RWPE2 (cell line): Measurements from ENCODE around the gene HABP2.

ENCODE experiments used
- ATAC-seq: fragments of 200-7000 bp; cut with Tn5 transposase; 3 replicates; pipeline ENCODE4 v1.9.1; 2021; ENCODE audit warnings: low read depth
- DNase-seq: peaks from one replicate; pipeline ENCODE4 v3.0.0-alpha.2; 2020; ENCODE audit warnings: low spot score
- H3K27ac ChIP-seq: fragments of 450-650 bp; 2 replicates; pipeline ENCODE4 v1.5.1; 2017; ENCODE audit warnings: mild to moderate bottlenecking; ENCODE audit not compliant: poor library complexity, severe bottlenecking
- H3K27me3 ChIP-seq: fragments of 250-450 bp; sonication (Bioruptor Pico); 2 replicates; pipeline ENCODE4 v1.5.1; 2021; ENCODE audit warnings: mild to moderate bottlenecking, moderate library complexity; ENCODE audit not compliant: insufficient read depth, poor library complexity, severe bottlenecking
- H3K36me3 ChIP-seq: fragments of 250-450 bp; sonication (Bioruptor Pico); 2 replicates; pipeline ENCODE4 v1.5.1; 2020; ENCODE audit warnings: low read depth, mild to moderate bottlenecking, moderate library complexity
- H3K4me1 ChIP-seq: fragments of 250-450 bp; sonication (Bioruptor Pico); 2 replicates; pipeline ENCODE4 v1.5.1; 2021; ENCODE audit warnings: mild to moderate bottlenecking, moderate library complexity; ENCODE audit not compliant: insufficient read depth, poor library complexity, severe bottlenecking
- H3K4me3 ChIP-seq: fragments of 250-450 bp; sonication (Bioruptor Pico); 2 replicates; pipeline ENCODE4 v1.5.1; 2021; ENCODE audit warnings: mild to moderate bottlenecking, moderate library complexity; ENCODE audit not compliant: severe bottlenecking
- H3K9me3 ChIP-seq: fragments of 250-450 bp; sonication (Bioruptor Pico); 2 replicates; pipeline ENCODE4 v1.5.1; 2021; ENCODE audit warnings: mild to moderate bottlenecking, moderate library complexity; ENCODE audit not compliant: severe bottlenecking
- CTCF ChIP-seq: fragments of 450-650 bp; IDR thresholded peaks from one replicate; pipeline ENCODE4 v1.5.1; 2017; ENCODE audit warnings: mild to moderate bottlenecking, moderate library complexity; ENCODE audit not compliant: poor library complexity, severe bottlenecking

The HABP2 gene

GRCh38 chr10:113538151-113538550 is 14.7 kb upstream of the HABP2 start:
- DNase-seq (no peak), ATAC-seq (no peak)
- TF ChIP-seq CTCF, result no peak
- no peaks in the 10 kb centered on the region for H3K9me3 ChIP-seq
- no peak overlapping the region for H3K4me3 ChIP-seq
- H3K4me1 ChIP-seq, result no peaks in the 10 kb centered on the region
- H3K36me3 ChIP-seq, result no peaks in the 10 kb centered on the region
- H3K27me3 ChIP-seq, result no peaks in the 10 kb centered on the region
- no peak overlapping the region for H3K27ac ChIP-seq

- no peak overlapping the region for H3K27ac ChIP-seq
- TF ChIP-seq CTCF, result no peak
- H3K4me3 ChIP-seq, result no peak overlapping the region
- DNase-seq (no peak), ATAC-seq (peak; percentile 66; the same call in 2 of the 3 replicates)
- no peaks in the 10 kb centered on the region for H3K27me3 ChIP-seq
- no peaks in the 10 kb centered on the region for H3K36me3 ChIP-seq
- no peaks in the 10 kb centered on the region for H3K9me3 ChIP-seq
- no peaks in the 10 kb centered on the region for H3K4me1 ChIP-seq
Observed at GRCh38 chr10:113539789-113540188, 13.1 kb upstream of the HABP2 start.

DNA sequence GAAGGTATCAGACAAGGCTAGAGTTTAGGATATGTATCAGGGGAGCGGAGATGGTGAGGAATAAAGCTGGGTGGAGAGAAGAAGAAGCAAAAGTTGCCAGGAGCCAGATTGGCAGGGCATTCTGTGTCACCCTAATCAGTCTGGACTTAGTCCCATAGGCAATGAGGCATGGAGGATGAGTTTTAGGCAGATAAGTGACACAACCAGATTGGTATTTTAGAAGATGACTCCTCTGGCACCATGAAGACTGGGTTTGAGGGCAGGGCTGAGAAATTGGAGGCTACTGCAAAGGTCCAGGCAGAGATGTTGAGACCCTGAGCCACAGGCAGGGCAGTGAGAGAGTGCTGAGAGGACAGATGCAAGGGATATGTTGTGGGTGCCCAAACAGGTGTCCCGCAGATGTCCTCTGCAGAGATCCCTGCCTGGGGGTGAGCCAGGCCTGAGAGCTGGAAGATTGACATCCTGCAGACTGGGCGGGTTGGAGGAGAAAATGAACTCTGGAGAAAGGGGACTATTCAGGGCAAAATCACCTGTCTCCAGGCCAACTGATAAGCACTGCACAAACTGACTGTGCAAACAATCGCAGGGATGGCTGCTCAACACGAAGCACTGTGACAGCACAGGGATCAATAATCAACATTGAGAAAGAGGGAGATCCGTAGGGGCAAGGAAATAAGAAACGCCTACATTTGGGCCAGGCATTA is 11.9 kb upstream of the HABP2 start:
- Histone ChIP-seq H3K27ac (no peak overlapping the region), H3K4me3 (no peak overlapping the region), H3K36me3 (no peaks in the 10 kb centered on the region), H3K27me3 (no peaks in the 10 kb centered on the region), H3K4me1 (no peaks in the 10 kb centered on the region), H3K9me3 (no peaks in the 10 kb centered on the region)
- ATAC-seq (no peak), DNase-seq (no peak)
- no peak for TF ChIP-seq CTCF

- ATAC-seq, result no peak
- Histone ChIP-seq H3K27me3 (no peaks in the 10 kb centered on the region), H3K27ac (no peak overlapping the region), H3K9me3 (no peaks in the 10 kb centered on the region), H3K4me1 (no peaks in the 10 kb centered on the region), H3K36me3 (no peaks in the 10 kb centered on the region), H3K4me3 (no peak overlapping the region)
- TF ChIP-seq CTCF, result no peak
- no peak for DNase-seq
Observed at GRCh38 chr10:113541549-113541927, 11.3 kb upstream of the HABP2 start.
